ENCODE data around the gene CEP20.

GRCh38 chr16:15934991-15935390 is 46.6 kb upstream of the CEP20 start:
- TF ChIP-seq CTCF (IDR thresholded peaks at IDR 0.05) (no peak), POLR2A (IDR thresholded peaks at IDR 0.05) (no peak)
